ENCODE results near the gene KIAA1217.

KIAA1217 gene

DNA sequence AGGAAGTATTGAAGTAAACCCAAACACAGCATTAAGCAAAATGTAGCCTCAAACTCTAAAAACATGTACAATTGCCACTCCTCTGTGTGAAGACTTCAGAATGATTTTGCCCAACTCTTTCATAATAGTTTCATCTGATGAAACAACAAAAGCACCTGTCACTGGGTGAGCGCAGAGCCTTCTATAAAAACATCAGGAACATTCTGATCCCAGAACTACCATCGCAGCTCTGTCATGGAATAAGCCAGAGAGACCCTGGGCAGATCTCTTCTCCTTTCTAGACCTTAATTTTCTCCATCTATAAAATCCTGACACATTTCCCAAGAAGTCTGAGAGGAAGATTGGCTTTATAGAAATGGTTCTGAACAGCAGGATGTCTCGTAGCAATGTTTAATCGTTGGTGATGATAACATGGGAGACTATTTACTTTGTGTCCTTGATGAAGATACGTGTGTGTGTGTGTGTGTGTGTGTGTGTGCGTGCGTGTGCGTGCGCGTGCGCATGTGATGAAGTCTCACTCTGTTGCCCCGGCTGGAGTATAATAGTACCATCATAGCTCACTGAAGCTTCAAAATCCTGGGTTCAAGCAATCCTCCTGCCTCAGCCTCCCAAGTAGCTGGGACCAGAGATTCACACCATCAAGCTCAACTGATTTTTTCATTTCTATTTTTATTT, 198.0 kb downstream of the KIAA1217 start:
- TF ChIP-seq, protein P1, sequence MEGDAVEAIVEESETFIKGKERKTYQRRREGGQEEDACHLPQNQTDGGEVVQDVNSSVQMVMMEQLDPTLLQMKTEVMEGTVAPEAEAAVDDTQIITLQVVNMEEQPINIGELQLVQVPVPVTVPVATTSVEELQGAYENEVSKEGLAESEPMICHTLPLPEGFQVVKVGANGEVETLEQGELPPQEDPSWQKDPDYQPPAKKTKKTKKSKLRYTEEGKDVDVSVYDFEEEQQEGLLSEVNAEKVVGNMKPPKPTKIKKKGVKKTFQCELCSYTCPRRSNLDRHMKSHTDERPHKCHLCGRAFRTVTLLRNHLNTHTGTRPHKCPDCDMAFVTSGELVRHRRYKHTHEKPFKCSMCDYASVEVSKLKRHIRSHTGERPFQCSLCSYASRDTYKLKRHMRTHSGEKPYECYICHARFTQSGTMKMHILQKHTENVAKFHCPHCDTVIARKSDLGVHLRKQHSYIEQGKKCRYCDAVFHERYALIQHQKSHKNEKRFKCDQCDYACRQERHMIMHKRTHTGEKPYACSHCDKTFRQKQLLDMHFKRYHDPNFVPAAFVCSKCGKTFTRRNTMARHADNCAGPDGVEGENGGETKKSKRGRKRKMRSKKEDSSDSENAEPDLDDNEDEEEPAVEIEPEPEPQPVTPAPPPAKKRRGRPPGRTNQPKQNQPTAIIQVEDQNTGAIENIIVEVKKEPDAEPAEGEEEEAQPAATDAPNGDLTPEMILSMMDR (IDR thresholded peaks at IDR 0.05; ENCODE audit: low read depth, low read length, missing control alignments), result no peak
- in situ Hi-C loops (cut with HindIII; ENCODE audit: low sequenced_read_pairs), result no loop called here
- DNase-seq (ENCODE audit: low read depth), result no peak
- no peak overlapping the region for H3K4me3 ChIP-seq (ENCODE audit: low read depth, low read length)

DNA sequence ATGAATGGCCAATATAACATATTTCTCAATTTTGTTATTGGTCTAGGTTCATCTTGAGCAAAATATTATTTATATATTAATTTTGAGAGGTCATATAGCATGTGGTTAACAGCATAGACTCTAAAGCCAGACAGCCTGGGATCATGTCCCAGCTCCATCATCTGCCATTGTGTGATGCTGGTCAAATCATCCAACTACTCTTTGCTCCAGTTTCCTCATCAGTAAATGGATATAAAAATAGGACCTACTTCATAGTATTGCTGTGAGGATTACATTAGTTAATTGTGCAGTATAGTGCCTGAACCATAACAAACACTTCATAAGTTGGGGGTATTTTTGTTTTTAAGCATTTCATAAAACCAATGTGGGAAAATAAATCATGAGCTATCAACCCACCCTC, 199.0 kb downstream of the KIAA1217 start:
- TF ChIP-seq, protein P1 (IDR thresholded peaks at IDR 0.05; ENCODE audit: low read depth, low read length, missing control alignments), result no peak
- no peak overlapping the region for H3K4me3 ChIP-seq (ENCODE audit: low read depth, low read length)
- DNase-seq (ENCODE audit: low read depth), result no peak
- in situ Hi-C loops (cut with HindIII; ENCODE audit: low sequenced_read_pairs), result no loop called here

DNA sequence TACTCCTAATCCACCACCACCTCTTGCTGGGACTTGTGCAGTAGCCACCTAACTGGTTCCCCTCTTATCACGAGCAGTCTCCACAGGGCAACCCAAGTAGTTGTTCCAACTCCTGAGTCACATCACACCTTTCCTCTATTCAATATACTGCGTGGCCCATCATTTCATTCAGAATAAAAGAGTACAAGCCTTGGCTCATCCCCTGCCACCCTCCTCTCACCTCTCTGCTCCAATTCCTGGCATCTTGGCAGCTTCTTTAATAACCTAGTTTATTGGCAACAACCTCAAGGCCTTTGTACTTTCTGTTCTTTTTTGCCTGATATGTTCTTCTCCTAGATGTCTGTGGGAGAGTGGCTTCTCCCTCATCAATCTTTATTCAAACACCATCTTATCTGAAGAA, 199.4 kb downstream of the KIAA1217 start:
- no peak overlapping the region for H3K4me3 ChIP-seq (ENCODE audit: low read depth, low read length)
- in situ Hi-C loops (cut with HindIII; ENCODE audit: low sequenced_read_pairs), result no loop called here
- no peak for DNase-seq (ENCODE audit: low read depth)
- TF ChIP-seq, protein P1 (IDR thresholded peaks at IDR 0.05; ENCODE audit: low read depth, low read length, missing control alignments), result no peak

DNA sequence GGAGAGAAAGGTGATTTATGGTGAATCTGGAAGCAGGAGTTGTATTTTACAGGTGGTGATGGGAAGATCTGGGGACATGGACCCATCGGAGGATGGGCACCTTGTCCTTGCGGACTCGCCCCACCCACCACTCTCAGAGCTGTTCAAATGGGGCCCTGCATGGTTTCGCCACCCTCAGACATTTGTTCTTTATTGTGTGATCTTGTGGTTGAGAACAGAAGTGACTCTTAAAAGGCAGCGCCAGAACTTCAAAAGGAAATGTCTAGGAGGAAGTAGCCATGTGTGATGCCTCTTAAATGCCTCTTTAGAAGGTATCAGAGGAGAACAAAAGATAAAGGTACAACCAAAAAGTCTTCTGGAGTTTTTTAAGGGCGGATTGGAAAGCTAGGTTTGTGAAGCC, 205.7 kb downstream of the KIAA1217 start:
- TF ChIP-seq, protein P1 (IDR thresholded peaks at IDR 0.05; ENCODE audit: low read depth, low read length, missing control alignments), result no peak
- H3K4me3 ChIP-seq (ENCODE audit: low read depth, low read length), result no peak overlapping the region
- DNase-seq (ENCODE audit: low read depth), result no peak
- in situ Hi-C loops (cut with HindIII; ENCODE audit: low sequenced_read_pairs), result no loop called here

DNA sequence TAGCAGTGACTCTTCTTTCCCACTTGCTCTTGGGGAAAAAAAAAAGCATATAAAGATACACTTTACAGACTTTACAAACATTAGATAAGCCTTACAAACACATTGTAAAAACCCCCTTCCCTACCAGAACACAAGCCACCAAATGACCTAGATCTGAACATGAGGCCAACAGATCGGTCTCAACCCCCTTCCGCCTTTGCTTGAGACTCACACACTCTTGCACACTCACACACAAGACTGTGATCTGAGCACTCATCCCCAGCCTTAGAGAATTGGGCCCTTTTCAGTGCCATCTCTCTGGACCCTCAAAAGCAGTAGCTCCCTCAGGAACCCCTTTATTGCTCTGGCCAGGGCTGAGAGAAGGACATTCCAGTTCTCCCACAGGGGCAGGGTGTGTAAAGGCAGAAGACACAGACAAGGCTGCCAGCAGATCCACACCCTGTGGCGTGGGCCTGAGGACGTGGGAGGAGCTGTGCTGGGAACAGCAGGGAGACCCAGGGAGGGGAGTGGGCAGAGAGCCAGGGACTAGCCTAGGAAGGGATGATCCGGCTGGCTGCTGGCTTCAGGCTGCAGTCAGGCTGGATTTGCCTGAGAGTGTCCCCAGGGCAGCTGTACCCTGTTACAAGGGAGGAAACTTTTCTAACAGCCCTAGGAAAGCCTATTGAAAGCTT, 206.7 kb downstream of the KIAA1217 start:
- TF ChIP-seq, protein P1 (IDR thresholded peaks at IDR 0.05; ENCODE audit: low read depth, low read length, missing control alignments), result no peak
- in situ Hi-C loops (cut with HindIII; ENCODE audit: low sequenced_read_pairs), result no loop called here
- no peak overlapping the region for H3K4me3 ChIP-seq (ENCODE audit: low read depth, low read length)
- peak; percentile 28 for DNase-seq (ENCODE audit: low read depth)

DNA sequence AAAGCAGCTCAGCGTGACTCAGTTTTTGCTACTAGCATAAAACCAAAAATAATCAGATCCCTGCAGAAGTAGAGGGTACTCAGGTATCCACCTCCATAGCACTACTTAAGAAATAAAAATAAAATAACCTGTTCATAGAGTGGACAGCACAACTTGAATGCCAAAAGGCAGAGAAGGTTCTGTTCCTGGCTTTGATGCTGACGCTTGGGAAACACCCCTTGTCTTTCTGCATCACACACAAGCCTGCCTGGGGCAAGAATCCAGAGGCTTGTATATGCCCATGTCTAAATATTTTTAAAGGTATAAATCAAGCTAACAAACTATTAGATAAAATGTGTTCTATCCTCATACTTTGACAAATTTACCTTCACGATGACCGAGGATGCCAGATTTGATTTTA, 207.3 kb downstream of the KIAA1217 start:
- in situ Hi-C loops (cut with HindIII; ENCODE audit: low sequenced_read_pairs), result no loop called here
- no peak overlapping the region for H3K4me3 ChIP-seq (ENCODE audit: low read depth, low read length)
- TF ChIP-seq, protein P1 (IDR thresholded peaks at IDR 0.05; ENCODE audit: low read depth, low read length, missing control alignments), result no peak
- DNase-seq (ENCODE audit: low read depth), result no peak

Measured in astrocyte of the cerebellum (primary cell).